Suprapubic skin (tissue), 4 donors: ENCODE measurements around the gene PGAM5.

Experiments
- CTCF ChIP-seq, 2 donors: fragments of 200-600 bp in 1 of 2; fragments of 450-650 bp in 1 of 2; sonication (generic) in 1 of 2; IDR thresholded peaks; one replicate each; pipeline ENCODE4 v1.5.1; 2016 to 2019; ENCODE audit warnings: antibody characterized with exemption in 2 of 2, mild to moderate bottlenecking in 1 of 2, moderate library complexity in 1 of 2
- POLR2A ChIP-seq, 2 donors: fragments of 450-650 bp; IDR thresholded peaks; one replicate each; pipeline ENCODE4 v1.6.1; 2017; ENCODE audit warnings: antibody characterized with exemption in 2 of 2, mild to moderate bottlenecking in 2 of 2, moderate library complexity in 2 of 2
- POLR2AphosphoS5 ChIP-seq, 3 donors: sonication (generic); formaldehyde crosslinking; IDR thresholded peaks; one replicate each; pipeline ENCODE4 v1.6.1; 2017; ENCODE audit warnings: antibody characterized with exemption in 3 of 3

GRCh38 chr12:132672678-132673077 is 38.0 kb upstream of the PGAM5 start:
- TF ChIP-seq CTCF (IDR thresholded peaks at IDR 0.05): no peak
- TF ChIP-seq POLR2AphosphoS5 (IDR thresholded peaks at IDR 0.05): no peak
- no peak for TF ChIP-seq POLR2A (IDR thresholded peaks at IDR 0.05)
